Activated CD8-positive, alpha-beta memory T cell treated with anti-CD3 and anti-CD28 coated beads, Interleukin-2, amount 50 U/mL, for 24 hours (primary cell): ENCODE results near the gene PPIP5K2.
"Not testable (repeated sequence)": the region's sequence is repeated elsewhere in the genome, so short reads cannot be mapped to it uniquely, and the experiment has no call there.

Experiments used
- DNase-seq: peaks from one replicate; pipeline ENCODE4 v3.0.0-alpha.2; 2020; ENCODE audit errors: extremely low read depth

Gene PPIP5K2

DNA sequence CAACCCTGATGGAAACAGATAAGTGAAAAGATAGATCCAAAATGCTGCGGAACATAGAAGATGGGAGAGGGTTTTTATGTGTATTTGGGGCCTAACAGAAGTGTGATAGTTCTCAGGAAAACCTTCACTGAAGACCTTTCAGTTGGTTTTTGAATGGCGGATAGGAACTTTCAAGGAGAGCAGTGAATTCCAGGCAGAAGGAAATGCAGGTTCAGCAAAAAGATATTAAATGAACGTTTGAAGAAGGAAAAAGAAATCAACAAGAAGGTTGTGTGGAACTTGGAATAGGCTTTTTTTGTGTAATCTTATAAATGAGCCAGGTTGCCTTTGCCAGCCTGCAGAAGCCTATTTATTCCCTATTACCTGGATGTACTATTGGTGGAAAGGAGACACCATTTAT is 2.1 kb downstream of the PPIP5K2 start:
- no peak for DNase-seq

DNA sequence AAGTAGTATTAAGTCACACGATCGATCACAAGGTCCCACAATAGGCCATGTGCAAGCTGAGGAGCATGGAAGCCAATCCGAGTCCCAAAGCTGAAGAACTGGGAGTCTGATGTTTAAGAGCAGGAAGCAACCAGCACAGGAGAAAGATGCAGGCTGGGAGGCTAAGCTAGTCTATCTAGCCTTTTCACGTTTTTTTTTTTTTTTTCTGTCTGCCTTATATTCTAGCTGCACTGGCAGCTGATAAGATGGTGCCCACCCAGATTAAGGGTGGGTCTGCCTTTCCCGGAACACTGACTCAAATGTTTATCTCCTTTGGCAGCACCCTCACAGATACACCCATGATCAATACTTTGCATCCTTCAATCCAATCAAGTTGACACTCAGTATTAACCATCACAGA is 6.5 kb downstream of the PPIP5K2 start:
- no peak for DNase-seq

- no peak for DNase-seq
Measured at GRCh38 chr5:103127292-103127817, 7.3 kb downstream of the PPIP5K2 start.

- no peak for DNase-seq
Measured at GRCh38 chr5:103128202-103128601, 8.1 kb downstream of the PPIP5K2 start.

- DNase-seq, result no peak
Measured at GRCh38 chr5:103132684-103133083, 12.6 kb downstream of the PPIP5K2 start.

DNA sequence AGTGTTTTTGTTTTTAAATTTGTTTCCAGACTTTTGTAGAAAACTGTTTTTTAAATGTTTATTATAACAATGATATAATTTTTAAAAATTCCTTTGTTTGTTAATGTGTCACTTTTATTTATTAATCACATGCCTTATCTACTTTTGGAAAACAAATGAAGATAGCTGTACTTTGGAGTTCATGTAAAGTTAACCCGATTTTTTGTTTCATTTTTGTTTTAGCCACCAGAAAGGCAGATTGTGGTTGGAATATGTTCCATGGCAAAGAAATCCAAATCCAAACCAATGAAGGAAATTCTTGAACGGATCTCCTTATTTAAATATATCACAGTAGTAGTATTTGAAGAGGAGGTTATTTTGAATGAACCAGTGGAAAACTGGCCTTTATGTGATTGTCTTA is 13.1 kb downstream of the PPIP5K2 start:
- no peak for DNase-seq

- no peak for DNase-seq
Measured at GRCh38 chr5:103135461-103135860, 15.4 kb downstream of the PPIP5K2 start.

GRCh38 chr5:103138202-103138690 is 18.1 kb downstream of the PPIP5K2 start:
- no peak for DNase-seq

GRCh38 chr5:103139264-103139865 is 19.3 kb downstream of the PPIP5K2 start:
- peak; percentile 54 for DNase-seq

- not testable (repeated sequence) for DNase-seq
Measured at GRCh38 chr5:103142132-103142531, 22.0 kb downstream of the PPIP5K2 start.

DNA sequence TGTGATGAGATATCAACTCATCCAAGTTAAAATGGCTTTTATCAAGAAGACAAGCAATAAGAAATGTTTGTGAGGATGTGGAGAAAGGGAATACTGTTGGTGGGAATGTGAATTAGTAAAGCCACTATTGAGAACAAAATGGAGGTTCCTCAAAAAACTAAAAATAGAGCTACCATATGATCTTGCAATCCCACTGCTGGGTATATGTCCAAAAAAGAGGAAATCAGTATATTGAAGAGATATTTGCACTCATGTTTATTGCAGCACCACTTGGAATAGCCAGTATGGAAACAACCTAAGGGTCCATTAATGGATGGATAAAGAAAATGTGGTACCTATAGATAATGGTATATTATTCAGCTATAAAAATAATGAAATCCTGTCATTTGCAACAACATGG is 25.1 kb downstream of the PPIP5K2 start:
- DNase-seq, result no peak

DNA sequence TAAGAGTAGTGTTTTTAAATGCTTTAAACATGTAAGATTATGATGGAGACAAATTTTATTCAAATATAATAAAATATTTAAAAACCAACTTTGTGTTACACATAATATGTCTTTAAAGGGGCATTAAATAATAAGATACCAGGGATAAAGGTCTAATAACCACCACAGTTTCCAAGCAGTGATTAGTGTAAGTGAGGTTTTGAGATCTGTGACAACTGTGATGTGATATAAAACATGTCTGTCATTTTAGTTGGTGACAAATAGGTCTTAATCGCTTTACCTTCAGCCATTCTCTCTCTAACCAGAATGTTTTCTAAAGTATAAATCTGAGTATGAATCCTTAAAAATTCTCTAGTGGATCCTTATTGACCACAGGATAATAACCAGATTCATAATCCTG is 28.1 kb downstream of the PPIP5K2 start:
- DNase-seq, result no peak

DNA sequence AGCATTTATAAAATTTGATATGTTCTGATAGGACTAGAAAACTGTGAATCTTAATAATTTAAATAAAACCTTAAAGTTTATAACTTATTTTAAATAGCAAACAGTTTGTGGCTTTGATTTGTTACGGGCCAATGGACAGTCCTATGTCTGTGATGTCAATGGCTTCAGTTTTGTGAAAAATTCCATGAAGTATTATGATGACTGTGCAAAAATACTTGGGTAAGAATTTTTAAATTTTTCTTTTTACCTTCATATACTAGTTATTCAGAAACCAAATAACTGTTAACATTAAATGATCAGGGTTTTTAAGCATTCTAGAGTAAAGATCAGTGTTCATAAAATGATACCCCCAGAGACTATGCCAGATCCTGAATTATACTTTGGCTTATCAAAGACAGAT is 31.1 kb downstream of the PPIP5K2 start:
- no peak for DNase-seq

DNA sequence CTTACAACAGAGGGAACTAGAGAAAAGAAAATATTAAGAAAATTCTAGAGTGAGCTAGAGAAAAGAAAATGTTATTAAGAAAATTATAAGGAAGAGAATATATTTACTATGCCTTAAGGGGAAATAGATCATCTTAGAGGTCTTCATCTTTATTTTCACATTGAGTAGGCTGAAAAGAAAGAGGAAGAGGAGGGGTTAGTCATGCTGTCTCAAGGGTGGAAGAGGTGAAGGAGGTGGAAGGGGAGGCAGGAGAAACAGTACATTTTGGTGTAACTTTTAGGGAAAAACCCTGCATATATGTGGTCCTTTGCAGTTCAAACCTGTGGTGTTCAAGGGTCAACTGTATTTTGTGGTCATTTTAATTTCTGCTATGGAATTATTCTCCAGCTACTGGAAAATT is 46.6 kb downstream of the PPIP5K2 start:
- DNase-seq, result no peak

GRCh38 chr5:103174147-103174546 is 54.0 kb downstream of the PPIP5K2 start:
- DNase-seq, result no peak

GRCh38 chr5:103177543-103177942 is 57.4 kb downstream of the PPIP5K2 start:
- DNase-seq, result no peak

DNA sequence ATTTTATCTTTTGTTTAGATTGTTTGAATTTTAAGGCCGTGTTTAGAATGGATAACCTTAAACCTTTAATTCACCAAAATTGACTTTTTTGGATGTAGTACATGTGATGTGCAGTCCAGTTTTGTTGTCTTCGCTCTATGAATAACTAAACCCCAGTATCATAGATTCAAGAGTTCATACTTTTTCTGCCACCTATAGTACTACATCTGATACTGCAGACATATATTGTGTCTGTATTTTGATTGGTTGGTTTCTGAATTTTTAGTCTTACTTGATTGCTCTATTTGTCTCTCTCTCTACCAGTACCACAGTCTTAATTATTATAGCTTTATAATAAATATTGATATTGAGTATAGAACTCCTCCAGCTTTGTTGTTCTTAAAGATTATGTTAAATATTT is 58.1 kb downstream of the PPIP5K2 start:
- DNase-seq, result no peak

- no peak for DNase-seq
Measured at GRCh38 chr5:103186152-103186551, 66.1 kb downstream of the PPIP5K2 start.

- no peak for DNase-seq
Measured at GRCh38 chr5:103188436-103188835, 68.3 kb downstream of the PPIP5K2 start.

DNA sequence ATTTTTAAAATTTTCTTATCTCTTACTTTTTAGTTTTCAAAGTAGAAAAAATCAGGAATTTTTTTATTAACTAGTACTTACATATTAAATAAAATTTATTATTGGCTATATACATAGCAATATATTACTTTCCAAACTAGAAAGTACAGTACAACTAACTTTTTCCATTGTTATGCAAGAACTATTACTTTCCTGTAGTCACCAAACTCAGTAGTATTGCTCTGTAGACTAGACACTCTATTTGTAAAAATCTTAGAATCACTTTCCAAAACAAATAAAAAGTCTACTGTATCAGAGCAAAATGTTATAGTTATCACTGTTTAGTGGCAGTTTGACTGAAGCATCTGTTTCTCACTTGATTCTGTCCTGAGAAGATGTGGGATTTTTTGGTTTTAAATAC is 83.1 kb downstream of the PPIP5K2 start:
- DNase-seq, result no peak

- DNase-seq, result not testable (repeated sequence)
Measured at GRCh38 chr5:103204990-103205389, 84.9 kb downstream of the PPIP5K2 start.

DNA sequence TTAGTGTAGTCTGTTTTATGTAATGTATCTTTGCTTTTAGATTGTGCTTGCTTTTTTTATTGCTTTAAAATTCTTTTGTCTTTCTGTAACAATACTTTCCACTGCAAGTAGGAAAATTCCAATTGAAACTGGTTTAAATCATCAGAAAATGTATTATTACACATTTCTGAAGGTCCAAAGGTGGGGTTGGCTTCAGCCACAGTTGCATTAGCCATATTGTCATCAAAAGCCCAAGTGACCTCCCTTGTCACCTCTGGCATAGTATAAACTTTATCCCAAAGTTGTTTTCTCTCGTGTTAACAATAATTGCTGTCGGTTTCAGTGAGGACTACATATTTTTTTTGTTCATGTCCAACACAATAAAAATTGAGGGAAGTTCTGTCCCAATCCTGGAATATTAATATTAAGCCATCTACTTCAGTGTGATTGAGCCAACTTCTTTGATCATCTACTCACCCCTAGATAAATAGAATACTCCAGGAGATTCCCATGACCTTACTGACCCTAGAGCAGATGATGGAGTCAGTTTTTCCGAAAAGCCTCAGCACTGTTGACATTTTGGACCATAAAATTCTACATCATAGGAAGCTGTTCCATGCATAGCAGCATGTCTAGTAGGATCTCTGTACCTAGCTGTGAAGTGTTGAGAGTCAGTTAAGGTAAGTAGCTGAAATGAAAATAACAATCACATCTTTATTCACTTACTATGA is 86.0 kb downstream of the PPIP5K2 start:
- DNase-seq, result no peak

DNA sequence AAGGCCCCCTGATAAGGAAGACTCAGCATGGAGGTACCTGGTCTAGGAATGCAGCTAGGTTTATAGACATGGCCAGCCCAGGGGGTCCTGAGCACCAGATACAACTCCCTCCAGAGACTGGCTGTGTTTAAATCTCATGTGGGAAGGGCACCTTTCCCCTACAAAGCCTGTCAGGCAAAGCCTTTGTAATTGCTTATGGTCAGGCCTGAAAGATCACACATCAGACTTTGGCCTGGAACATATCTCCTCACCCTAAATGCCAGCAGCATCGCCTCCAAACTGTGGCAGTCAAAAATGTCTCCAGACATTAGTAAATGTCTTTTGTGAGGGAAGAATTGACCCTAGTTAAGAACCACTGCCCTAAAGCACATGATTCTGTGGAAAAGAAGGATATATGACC is 86.9 kb downstream of the PPIP5K2 start:
- no peak for DNase-seq
